ENCODE data around the gene CORO7.

Gene CORO7

GRCh38 chr16:4361033-4361943 lies 55.1 kb downstream of the CORO7 start:
- Histone ChIP-seq H3K27ac (ENCODE audit: low read depth, low read length, poor library complexity, severe bottlenecking) (no peak overlapping the region), H3K36me3 (ENCODE audit: insufficient read depth, low read length) (peaks cover 44% of the 10 kb centered on the region; the same call in 1 of the 2 replicates), H3K4me1 (ENCODE audit: insufficient read depth, low read length, severe bottlenecking) (no peaks in the 10 kb centered on the region), H3K79me2 (ENCODE audit: insufficient read depth, low read length) (no peaks in the 10 kb centered on the region), H3F3A (ENCODE audit: insufficient read depth, low read length) (no peaks in the 10 kb centered on the region), H3K4me2 (ENCODE audit: low read length) (no peak overlapping the region), H2AFZ (ENCODE audit: low read length) (no peak overlapping the region), H3K9me2 (ENCODE audit: low read depth, low read length) (no peaks in the 10 kb centered on the region), H3K4me3 (ENCODE audit: low read depth, low read length, poor library complexity, severe bottlenecking) (no peak overlapping the region), H3K9ac (ENCODE audit: low read length) (no peak overlapping the region), H3K9me3 (ENCODE audit: low read length) (no peaks in the 10 kb centered on the region), H3K27me3 (ENCODE audit: insufficient read depth, low read length) (no peaks in the 10 kb centered on the region), H4K20me1 (ENCODE audit: insufficient read depth, low read length) (no peaks in the 10 kb centered on the region)
- TF ChIP-seq, protein P1, sequence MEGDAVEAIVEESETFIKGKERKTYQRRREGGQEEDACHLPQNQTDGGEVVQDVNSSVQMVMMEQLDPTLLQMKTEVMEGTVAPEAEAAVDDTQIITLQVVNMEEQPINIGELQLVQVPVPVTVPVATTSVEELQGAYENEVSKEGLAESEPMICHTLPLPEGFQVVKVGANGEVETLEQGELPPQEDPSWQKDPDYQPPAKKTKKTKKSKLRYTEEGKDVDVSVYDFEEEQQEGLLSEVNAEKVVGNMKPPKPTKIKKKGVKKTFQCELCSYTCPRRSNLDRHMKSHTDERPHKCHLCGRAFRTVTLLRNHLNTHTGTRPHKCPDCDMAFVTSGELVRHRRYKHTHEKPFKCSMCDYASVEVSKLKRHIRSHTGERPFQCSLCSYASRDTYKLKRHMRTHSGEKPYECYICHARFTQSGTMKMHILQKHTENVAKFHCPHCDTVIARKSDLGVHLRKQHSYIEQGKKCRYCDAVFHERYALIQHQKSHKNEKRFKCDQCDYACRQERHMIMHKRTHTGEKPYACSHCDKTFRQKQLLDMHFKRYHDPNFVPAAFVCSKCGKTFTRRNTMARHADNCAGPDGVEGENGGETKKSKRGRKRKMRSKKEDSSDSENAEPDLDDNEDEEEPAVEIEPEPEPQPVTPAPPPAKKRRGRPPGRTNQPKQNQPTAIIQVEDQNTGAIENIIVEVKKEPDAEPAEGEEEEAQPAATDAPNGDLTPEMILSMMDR (IDR thresholded peaks at IDR 0.05; ENCODE audit: low read length), result no peak
- TF ChIP-seq EZH2 (IDR thresholded peaks at IDR 0.05; ENCODE audit: borderline replicate concordance, low read length), result no peak

GRCh38 chr16:4360538-4361021 lies 55.8 kb downstream of the CORO7 start:
- no peak overlapping the region for H3K4me2 ChIP-seq (ENCODE audit: low read length)

DNA sequence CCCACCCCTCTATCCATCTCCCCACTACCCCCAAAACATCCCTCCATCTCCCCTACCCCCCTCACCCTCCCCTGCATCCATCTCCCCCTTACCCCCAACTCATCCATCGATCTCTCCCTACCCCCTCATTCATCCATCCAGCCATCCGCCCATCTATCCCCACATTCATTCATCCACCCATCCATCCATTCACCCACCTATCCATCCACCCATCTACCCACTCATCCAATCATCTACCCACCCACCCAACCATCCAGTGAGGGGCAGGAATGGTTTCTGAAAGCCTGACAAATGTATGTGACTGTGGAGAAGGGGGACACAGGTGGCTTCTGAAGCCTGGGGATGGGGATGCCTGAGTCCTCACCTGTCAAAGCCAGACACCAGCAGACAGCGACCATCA lies 56.5 kb downstream of the CORO7 start:
- no peak for TF ChIP-seq EZH2 (IDR thresholded peaks at IDR 0.05; ENCODE audit: borderline replicate concordance, low read length)
- TF ChIP-seq, protein P1 (IDR thresholded peaks at IDR 0.05; ENCODE audit: low read length), result no peak
- H3K79me2 ChIP-seq (ENCODE audit: insufficient read depth, low read length), result no peaks in the 10 kb centered on the region
- H3F3A ChIP-seq (ENCODE audit: insufficient read depth, low read length), result no peaks in the 10 kb centered on the region
- no peak overlapping the region for H3K4me2 ChIP-seq (ENCODE audit: low read length)
- H3K27me3 ChIP-seq (ENCODE audit: insufficient read depth, low read length), result no peaks in the 10 kb centered on the region
- no peaks in the 10 kb centered on the region for H3K9me2 ChIP-seq (ENCODE audit: low read depth, low read length)
- H2AFZ ChIP-seq (ENCODE audit: low read length), result no peak overlapping the region
- H3K9me3 ChIP-seq (ENCODE audit: low read length), result no peaks in the 10 kb centered on the region
- H3K27ac ChIP-seq (ENCODE audit: low read depth, low read length, poor library complexity, severe bottlenecking), result no peak overlapping the region
- H3K4me3 ChIP-seq (ENCODE audit: low read depth, low read length, poor library complexity, severe bottlenecking), result no peak overlapping the region
- H4K20me1 ChIP-seq (ENCODE audit: insufficient read depth, low read length), result no peaks in the 10 kb centered on the region
- H3K36me3 ChIP-seq (ENCODE audit: insufficient read depth, low read length), result peaks cover 40% of the 10 kb centered on the region; the same call in 1 of the 2 replicates
- H3K9ac ChIP-seq (ENCODE audit: low read length), result no peak overlapping the region
- no peaks in the 10 kb centered on the region for H3K4me1 ChIP-seq (ENCODE audit: insufficient read depth, low read length, severe bottlenecking)

More at GRCh38 chr16:4360538-4361021, 55.8 kb downstream of the CORO7 start:
- Histone ChIP-seq H3K79me2 (ENCODE audit: insufficient read depth, low read length) (no peaks in the 10 kb centered on the region), H4K20me1 (ENCODE audit: insufficient read depth, low read length) (no peaks in the 10 kb centered on the region), H3K27ac (ENCODE audit: low read depth, low read length, poor library complexity, severe bottlenecking) (no peak overlapping the region), H3K27me3 (ENCODE audit: insufficient read depth, low read length) (no peaks in the 10 kb centered on the region), H3K9me2 (ENCODE audit: low read depth, low read length) (no peaks in the 10 kb centered on the region), H3K4me3 (ENCODE audit: low read depth, low read length, poor library complexity, severe bottlenecking) (no peak overlapping the region), H2AFZ (ENCODE audit: low read length) (no peak overlapping the region), H3K36me3 (ENCODE audit: insufficient read depth, low read length) (peaks cover 44% of the 10 kb centered on the region; the same call in 1 of the 2 replicates), H3K9ac (ENCODE audit: low read length) (no peak overlapping the region), H3K4me1 (ENCODE audit: insufficient read depth, low read length, severe bottlenecking) (no peaks in the 10 kb centered on the region), H3F3A (ENCODE audit: insufficient read depth, low read length) (no peaks in the 10 kb centered on the region), H3K9me3 (ENCODE audit: low read length) (no peaks in the 10 kb centered on the region)
- TF ChIP-seq, protein P1 (IDR thresholded peaks at IDR 0.05; ENCODE audit: low read length), result no peak
- TF ChIP-seq EZH2 (IDR thresholded peaks at IDR 0.05; ENCODE audit: borderline replicate concordance, low read length), result no peak
